ENCODE data around the gene ATP8A2.
"Not testable (repeated sequence)": the region's sequence is repeated elsewhere in the genome, so short reads cannot be mapped to it uniquely, and the experiment has no call there.

ATP8A2 gene

GRCh38 chr13:25778365-25778764 is 406.6 kb downstream of the ATP8A2 start:
- DNase-seq, result no peak
- intact Hi-C loops (cut with DNase I), result no loop called here

GRCh38 chr13:25778808-25779305 is 407.1 kb downstream of the ATP8A2 start:
- peak in 1 of 10 donors; percentile 68 for DNase-seq
- intact Hi-C loops (cut with DNase I), result no loop called here

GRCh38 chr13:25783076-25783475 is 411.3 kb downstream of the ATP8A2 start:
- DNase-seq, result no peak
- intact Hi-C loops (cut with DNase I), result no loop called here

GRCh38 chr13:25783601-25784024 is 411.8 kb downstream of the ATP8A2 start:
- intact Hi-C loops (cut with DNase I), result no loop called here
- no peak for DNase-seq

- intact Hi-C loops (cut with DNase I), result no loop called here
- DNase-seq, result no peak
Measured at GRCh38 chr13:25784119-25784518, 412.3 kb downstream of the ATP8A2 start.

GRCh38 chr13:25790137-25790536 is 418.4 kb downstream of the ATP8A2 start:
- DNase-seq; intact Hi-C loops (cut with DNase I): not testable (repeated sequence)

GRCh38 chr13:25795277-25795676 is 423.5 kb downstream of the ATP8A2 start:
- no peak for DNase-seq
- intact Hi-C loops (cut with DNase I), result no loop called here

GRCh38 chr13:25796474-25796873 is 424.7 kb downstream of the ATP8A2 start:
- intact Hi-C loops (cut with DNase I), result no loop called here

GRCh38 chr13:25798998-25799397 is 427.2 kb downstream of the ATP8A2 start:
- intact Hi-C loops (cut with DNase I), result no loop called here
- DNase-seq, result no peak

More at GRCh38 chr13:25796474-25796873, 424.7 kb downstream of the ATP8A2 start:
- no peak for DNase-seq

GRCh38 chr13:25800523-25800922 is 428.7 kb downstream of the ATP8A2 start:
- intact Hi-C loops (cut with DNase I), result no loop called here
- no peak for DNase-seq

GRCh38 chr13:25802579-25802978 is 430.8 kb downstream of the ATP8A2 start:
- DNase-seq, result no peak
- intact Hi-C loops (cut with DNase I), result no loop called here

GRCh38 chr13:25803641-25804040 is 431.9 kb downstream of the ATP8A2 start:
- intact Hi-C loops (cut with DNase I), result no loop called here
- DNase-seq, result no peak

- DNase-seq, result no peak
- intact Hi-C loops (cut with DNase I), result no loop called here
Measured at GRCh38 chr13:25806264-25806974, 434.6 kb downstream of the ATP8A2 start.

GRCh38 chr13:25807562-25807961 is 435.8 kb downstream of the ATP8A2 start:
- no peak for DNase-seq
- intact Hi-C loops (cut with DNase I), result no loop called here

- intact Hi-C loops (cut with DNase I), result no loop called here
- DNase-seq, result no peak
Measured at GRCh38 chr13:25811506-25811905, 439.7 kb downstream of the ATP8A2 start.

- no peak for DNase-seq
- intact Hi-C loops (cut with DNase I), result no loop called here
Measured at GRCh38 chr13:25816239-25816638, 444.5 kb downstream of the ATP8A2 start.

GRCh38 chr13:25819856-25820530 is 448.2 kb downstream of the ATP8A2 start:
- intact Hi-C loops (cut with DNase I), result no loop called here
- DNase-seq, result peak in 1 of 10 donors; percentile 49

- intact Hi-C loops (cut with DNase I), result no loop called here
- no peak for DNase-seq
Measured at GRCh38 chr13:25821776-25822175, 450.0 kb downstream of the ATP8A2 start.

GRCh38 chr13:25827221-25827620 is 455.4 kb downstream of the ATP8A2 start:
- DNase-seq, result peak in 1 of 10 donors; percentile 45
- intact Hi-C loops (cut with DNase I), result not testable (repeated sequence)

- no peak for DNase-seq
- intact Hi-C loops (cut with DNase I), result no loop called here
Measured at GRCh38 chr13:25827831-25828465, 456.2 kb downstream of the ATP8A2 start.

GRCh38 chr13:25833761-25834160 is 462.0 kb downstream of the ATP8A2 start:
- no peak for DNase-seq
- intact Hi-C loops (cut with DNase I), result no loop called here

Data from posterior cingulate gyrus (tissue), 11 donors.